Measurements from ENCODE around the gene KCNH5.
A peak's percentile ranks its signal among the peaks of the same experiment; 100 is the strongest.

KCNH5 gene

DNA sequence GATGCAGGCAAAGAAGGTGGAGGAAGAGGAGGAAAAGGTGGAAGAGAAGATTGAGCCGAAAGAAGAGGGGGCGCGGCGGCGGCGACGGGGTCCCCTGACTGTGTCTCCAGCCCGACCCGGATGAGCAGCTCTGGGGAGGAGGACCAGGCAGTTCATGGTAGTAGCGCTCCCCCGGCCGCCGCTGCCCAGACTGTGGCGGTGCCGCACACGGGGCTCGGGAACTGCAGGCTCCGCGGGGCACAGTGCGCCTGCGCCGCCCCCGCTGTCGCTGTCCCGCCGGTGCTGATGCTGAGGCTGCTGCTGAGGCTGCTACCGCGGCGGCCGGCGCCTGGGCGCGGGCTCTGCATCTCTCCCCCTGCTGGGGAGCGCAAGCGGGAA lies at the start of gene KCNH5:
Gene KCNH5 (minus strand): TSS at position 225 of the 378 bp plus-strand sequence. CDS start 272 bp downstream, outside the sequence.
- DNase-seq (ENCODE audit: low read depth): peak; percentile 47

DNA sequence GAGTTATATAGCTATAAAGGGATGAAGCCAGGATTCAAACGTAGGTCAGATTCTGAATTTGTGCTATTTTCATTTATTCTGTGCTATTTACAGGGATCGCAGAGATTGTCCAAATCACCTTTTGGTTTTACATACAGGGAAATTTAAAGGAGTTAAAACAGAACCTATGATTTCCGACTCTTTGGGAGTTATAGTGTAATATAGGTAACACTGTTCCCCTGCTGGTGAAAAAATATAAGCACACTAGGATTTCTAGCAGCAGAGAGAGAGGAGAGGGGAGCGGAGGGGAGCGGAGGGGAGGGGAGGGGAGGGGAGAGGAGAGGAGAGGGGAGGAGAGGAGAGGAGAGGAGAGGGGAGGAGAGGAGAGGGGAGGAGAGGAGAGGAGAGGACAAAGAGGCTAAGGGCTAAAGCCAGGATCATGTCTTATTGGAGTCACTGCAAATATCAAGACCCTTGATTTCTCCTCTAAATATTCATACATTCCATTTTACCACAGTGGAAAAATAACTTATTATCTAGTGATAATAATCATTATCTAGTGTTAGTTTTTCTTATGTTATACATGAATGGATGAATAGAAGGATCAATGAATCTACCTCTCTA lies 46.2 kb upstream of the KCNH5 start:
- DNase-seq (ENCODE audit: low read depth): no peak

- no peak for DNase-seq (ENCODE audit: low read depth)
These were observed 43.6 kb upstream of the KCNH5 start for GRCh38 chr14:63088865-63089264.

DNA sequence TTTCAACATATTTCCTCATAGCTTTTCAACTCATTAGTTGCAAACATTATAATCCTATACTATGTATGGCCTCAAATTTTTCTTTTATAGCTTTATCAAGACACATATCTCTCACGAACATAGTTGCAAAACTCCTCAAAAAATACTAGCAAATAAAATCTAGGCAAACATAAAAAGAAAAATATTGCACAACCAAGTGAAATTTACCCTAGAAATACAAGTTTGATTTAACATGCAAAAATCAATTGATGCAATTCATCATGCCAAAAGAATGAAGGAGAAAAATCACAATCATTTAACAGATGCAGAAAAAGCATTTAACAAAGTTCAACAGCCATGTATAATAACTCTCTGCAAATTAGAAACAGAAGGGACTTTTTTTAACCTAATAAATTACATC lies 33.3 kb upstream of the KCNH5 start:
- DNase-seq (ENCODE audit: low read depth): peak; percentile 5

GRCh38 chr14:63076488-63076887 lies 31.2 kb upstream of the KCNH5 start:
- no peak for DNase-seq (ENCODE audit: low read depth)

DNA sequence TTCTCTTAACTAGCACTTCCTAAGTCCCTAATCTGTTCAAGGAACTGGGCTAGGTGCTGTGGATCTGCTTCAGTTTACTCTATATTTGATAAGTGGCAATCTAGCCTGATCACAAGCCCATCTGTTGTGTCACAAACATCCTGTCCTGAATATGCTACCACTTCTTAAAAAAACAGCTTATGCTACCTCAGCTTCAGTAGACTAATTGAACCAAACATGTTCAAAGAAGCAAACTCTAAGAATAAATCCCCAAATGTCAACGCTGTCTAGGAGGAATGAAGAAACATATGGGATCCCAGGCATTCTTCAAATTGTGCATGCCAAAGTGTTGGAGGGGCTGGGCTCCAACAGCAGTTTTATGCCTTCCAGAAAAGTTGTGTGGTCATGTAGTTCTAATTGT lies 10.4 kb upstream of the KCNH5 start:
- no peak for DNase-seq (ENCODE audit: low read depth)

DNA sequence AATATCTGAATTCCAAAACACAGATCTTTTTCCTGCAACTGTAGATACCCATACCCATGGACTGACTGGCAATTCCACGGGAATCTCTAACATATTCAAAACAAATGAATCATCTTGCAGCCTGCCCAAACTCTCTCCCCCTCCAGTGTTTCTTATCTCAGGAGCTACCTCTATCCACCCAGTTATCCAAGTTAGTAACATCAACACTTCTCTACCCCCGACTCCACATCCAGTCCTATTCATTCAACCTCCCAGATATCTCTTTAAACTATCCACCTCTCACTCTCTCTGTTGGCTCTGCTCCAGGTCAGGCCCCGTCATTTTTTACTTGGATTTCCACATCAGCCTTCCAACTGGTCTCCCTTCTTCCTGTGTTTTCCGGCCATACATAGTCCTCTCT lies 6.7 kb upstream of the KCNH5 start:
- no peak for DNase-seq (ENCODE audit: low read depth)

DNA sequence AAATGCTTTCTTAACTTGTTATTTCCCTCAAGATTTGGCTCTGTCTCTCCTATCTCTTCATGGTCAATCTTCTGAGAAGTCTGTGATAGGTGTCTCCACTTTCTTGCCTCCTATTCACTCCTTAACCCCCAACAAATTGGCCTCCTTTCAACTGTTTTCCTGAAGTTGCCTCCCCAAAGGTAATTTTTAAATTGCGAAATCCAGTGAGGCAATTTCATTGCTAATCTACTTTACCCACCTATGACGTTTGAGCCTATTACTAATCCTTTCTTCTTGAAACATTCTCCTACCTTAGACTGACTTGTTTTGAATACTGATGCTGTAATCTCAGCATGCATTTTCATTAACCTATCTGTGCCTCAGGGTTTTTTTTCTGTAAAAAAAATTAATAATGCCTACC lies 6.0 kb upstream of the KCNH5 start:
- DNase-seq (ENCODE audit: low read depth): no peak

GRCh38 chr14:63050694-63051093 lies 5.4 kb upstream of the KCNH5 start:
- DNase-seq (ENCODE audit: low read depth): no peak

- no peak for DNase-seq (ENCODE audit: low read depth)
These were observed 1.3 kb upstream of the KCNH5 start for GRCh38 chr14:63046339-63047268.

DNA sequence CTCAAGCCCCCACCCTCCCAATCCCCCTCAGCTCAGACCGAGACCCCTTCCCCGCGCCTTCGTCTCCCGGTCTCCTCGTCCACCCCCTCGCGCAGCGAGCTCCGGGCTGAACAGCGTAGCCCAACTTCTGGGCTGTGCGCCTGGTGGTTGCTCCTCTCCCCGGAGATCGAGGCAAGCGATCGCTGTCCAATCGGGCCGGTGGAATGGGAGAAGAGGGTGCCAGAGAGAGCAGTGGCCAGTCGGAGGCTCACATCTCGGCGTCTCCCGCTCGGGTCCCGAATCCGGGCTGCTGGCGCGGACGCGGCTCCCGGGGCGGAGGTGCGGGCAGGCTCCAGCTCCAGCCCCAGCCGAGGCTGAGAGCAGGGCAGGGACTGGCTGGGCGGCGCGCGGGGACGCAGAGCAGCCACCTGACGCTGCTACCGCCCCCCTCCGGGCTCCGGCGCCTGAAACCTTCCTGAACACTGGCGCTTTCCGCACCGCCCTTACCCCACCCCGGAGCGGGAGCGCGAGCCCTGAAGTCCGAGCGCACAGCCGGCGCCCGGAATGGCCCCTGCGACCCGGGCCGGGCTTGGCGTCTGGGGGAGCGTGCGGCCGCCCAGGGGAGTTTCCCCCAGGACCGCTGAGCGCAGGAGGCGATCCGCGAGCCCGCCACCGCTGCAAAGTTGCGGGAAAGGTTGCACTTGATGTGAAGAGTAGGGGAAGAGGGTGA lies 508 bp upstream of the KCNH5 start:
- peak; percentile 29 for DNase-seq (ENCODE audit: low read depth)

DNA sequence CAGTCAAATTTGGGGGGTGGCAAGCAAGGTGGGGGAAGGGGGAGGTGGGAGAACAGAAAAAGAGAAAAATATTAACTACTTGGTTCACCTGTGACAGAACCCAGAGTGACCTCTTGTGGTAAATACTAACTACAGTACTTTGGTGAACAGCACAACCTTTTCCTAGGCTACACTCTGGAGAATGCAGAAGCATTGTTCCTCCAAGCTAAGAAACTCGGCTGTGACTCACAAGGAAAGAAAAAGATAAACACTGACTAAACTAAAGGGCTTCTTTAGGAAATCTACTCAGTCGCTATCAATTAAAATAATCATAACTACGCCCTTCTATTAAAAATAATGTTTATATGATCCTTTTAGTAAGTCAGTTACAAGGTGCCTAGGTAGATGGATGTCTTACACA lies 5.4 kb downstream of the KCNH5 start:
- DNase-seq (ENCODE audit: low read depth): peak; percentile 22

GRCh38 chr14:63032641-63033040 lies 12.6 kb downstream of the KCNH5 start:
- no peak for DNase-seq (ENCODE audit: low read depth)

DNA sequence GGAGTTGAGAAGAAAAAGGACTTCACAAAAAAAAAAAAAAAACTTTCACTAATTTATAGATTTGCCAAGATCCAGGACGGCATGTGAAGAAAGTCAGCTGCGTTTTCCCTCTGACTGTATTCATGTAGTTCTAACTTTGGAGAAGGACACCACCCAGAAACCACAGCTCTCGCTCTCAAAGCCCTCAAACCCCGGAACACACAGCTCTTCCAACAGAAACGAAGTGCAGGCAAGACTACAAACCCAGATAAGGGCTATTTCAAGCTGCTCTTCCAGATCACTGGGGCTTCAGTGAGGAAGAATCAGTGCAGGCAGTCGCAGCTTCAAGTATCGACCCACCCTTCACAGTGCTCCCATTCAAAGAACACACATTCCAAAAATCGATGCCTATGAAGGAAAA lies 13.2 kb downstream of the KCNH5 start:
- DNase-seq (ENCODE audit: low read depth): no peak

- no peak for DNase-seq (ENCODE audit: low read depth)
These were observed 15.1 kb downstream of the KCNH5 start for GRCh38 chr14:63030113-63030512.

- no peak for DNase-seq (ENCODE audit: low read depth)
These were observed 17.5 kb downstream of the KCNH5 start for GRCh38 chr14:63027719-63028118.

GRCh38 chr14:63026491-63026890 lies 18.8 kb downstream of the KCNH5 start:
- no peak for DNase-seq (ENCODE audit: low read depth)

DNA sequence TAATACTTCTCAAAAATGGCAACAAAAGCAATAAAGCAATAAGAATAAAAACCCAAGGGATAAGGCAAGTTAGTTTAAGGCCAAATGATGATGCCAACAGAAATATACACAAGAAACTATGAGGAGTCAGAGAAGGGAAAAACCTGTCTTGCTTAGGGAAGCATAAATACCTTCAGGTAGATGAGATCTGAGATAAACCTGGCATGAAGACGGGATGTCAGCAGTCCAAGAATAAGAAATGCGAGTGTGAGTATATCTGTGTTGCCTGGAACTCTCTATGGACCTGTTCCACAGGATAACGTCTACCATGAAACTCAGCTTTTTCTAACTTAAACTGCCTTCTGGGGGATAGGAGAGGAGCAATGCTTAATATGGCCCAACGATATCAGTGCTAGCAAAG lies 30.6 kb downstream of the KCNH5 start:
- no peak for DNase-seq (ENCODE audit: low read depth)

- no peak for DNase-seq (ENCODE audit: low read depth)
These were observed 33.1 kb downstream of the KCNH5 start for GRCh38 chr14:63012171-63012570.

DNA sequence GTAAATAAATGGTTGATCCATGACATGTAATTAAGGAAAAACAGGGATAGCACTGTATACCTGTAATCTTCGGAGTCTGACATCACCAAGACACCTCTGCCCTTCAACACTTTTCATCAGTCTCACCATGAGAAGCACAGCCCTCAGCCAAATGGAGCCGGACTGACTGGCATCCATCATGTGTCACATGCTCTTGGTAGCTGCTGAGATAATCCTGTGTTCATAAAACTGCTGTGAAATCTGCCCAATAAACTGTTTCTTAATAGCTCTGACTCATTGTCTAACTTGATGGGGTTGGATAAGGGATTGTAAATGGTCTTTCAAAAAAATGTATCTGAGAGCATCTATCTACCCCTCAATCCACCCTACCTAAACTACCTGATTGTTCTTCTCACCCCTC lies 33.6 kb downstream of the KCNH5 start:
- DNase-seq (ENCODE audit: low read depth): no peak

DNA sequence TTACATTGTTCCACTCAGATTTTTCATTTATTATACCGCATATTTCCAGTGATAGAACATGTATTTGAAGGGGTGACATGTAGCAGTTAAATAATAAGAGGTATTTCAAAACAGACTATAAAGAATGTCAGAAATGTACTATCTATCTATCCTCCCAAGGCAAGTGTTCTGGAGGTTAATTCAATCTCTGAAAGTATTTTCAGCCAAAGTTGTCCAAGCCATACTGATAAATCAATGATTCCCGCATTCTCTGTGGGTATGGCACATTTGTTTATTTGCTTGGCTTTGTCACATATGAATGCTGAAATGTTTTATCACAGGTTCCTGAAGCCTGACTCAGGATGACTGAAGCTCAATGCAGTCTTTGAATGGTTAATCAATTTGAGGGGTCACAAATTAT lies 35.8 kb downstream of the KCNH5 start:
- no peak for DNase-seq (ENCODE audit: low read depth)

DNA sequence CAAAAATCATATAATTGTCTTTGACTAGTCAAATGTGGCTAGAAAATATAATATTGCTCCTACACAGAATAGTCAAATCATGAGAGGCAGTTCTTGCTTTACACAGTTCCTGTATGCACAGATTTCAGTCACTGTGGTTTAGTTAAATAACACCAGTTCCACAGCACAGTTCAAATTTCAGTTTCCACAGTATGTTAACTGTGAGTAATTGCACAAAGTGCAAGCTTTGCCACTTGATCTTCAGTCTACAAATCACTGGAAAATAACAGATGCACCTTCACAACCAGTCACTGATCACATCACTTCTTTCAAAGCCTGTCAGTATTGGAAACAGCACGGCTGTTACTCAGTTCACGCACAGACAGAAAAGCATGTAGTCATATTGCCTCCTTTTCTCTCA lies 38.7 kb downstream of the KCNH5 start:
- DNase-seq (ENCODE audit: low read depth): no peak

- DNase-seq (ENCODE audit: low read depth): no peak
These were observed 51.2 kb downstream of the KCNH5 start for GRCh38 chr14:62994096-62994495.
